DOHH2 (cell line): ENCODE results near the gene PPP2R3A.

Experiments
- EZH2phosphoT487 ChIP-seq: fragments of 200-600 bp; sonication (generic); IDR thresholded peaks from 2 replicates; pipeline ENCODE4 v1.6.1; 2017; ENCODE audit warnings: borderline replicate concordance, mild to moderate bottlenecking, antibody characterized with exemption, low read length, moderate library complexity, mixed read lengths
- TF ChIP-seq, protein P1 (sequence below): fragments of 200-600 bp; sonication (generic); IDR thresholded peaks from one replicate; pipeline ENCODE4 v1.5.1; 2014; ENCODE audit warnings: antibody characterized with exemption, mild to moderate bottlenecking, low read depth, low read length; ENCODE audit not compliant: poor library complexity, severe bottlenecking

DNA sequence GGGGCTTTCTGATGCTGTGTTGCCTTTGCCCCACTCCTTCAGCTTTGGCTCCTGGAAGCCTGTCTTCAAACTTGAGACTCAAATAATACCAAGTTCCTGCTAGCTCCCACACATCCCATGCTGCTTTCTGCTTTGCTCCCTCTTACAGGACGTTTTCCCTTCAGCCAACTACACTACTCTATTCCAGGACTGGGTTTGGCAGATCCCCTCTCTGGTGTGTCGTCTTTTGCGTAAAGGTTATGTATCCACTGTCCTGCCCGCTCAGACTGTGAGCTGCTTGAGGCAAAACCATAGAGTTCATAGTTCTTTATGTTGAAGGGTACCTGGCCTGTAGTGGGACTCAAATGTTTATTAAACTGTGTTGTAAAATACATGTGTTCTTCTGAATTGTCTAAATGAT is 25.4 kb downstream of the PPP2R3A start:
- TF ChIP-seq, protein P1, sequence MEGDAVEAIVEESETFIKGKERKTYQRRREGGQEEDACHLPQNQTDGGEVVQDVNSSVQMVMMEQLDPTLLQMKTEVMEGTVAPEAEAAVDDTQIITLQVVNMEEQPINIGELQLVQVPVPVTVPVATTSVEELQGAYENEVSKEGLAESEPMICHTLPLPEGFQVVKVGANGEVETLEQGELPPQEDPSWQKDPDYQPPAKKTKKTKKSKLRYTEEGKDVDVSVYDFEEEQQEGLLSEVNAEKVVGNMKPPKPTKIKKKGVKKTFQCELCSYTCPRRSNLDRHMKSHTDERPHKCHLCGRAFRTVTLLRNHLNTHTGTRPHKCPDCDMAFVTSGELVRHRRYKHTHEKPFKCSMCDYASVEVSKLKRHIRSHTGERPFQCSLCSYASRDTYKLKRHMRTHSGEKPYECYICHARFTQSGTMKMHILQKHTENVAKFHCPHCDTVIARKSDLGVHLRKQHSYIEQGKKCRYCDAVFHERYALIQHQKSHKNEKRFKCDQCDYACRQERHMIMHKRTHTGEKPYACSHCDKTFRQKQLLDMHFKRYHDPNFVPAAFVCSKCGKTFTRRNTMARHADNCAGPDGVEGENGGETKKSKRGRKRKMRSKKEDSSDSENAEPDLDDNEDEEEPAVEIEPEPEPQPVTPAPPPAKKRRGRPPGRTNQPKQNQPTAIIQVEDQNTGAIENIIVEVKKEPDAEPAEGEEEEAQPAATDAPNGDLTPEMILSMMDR: no peak
- TF ChIP-seq EZH2phosphoT487: no peak
